Nucleus accumbens (tissue), 56 donors: ENCODE measurements around the gene SLC16A9.
"Not testable (repeated sequence)": the region's sequence is repeated elsewhere in the genome, so short reads cannot be mapped to it uniquely, and the experiment has no call there.

Experiments
- DNase-seq, 56 donors: peaks; one replicate each; lab custom pipeline; 2025; lab: John Stamatoyannopoulos, UW

The SLC16A9 gene

DNA sequence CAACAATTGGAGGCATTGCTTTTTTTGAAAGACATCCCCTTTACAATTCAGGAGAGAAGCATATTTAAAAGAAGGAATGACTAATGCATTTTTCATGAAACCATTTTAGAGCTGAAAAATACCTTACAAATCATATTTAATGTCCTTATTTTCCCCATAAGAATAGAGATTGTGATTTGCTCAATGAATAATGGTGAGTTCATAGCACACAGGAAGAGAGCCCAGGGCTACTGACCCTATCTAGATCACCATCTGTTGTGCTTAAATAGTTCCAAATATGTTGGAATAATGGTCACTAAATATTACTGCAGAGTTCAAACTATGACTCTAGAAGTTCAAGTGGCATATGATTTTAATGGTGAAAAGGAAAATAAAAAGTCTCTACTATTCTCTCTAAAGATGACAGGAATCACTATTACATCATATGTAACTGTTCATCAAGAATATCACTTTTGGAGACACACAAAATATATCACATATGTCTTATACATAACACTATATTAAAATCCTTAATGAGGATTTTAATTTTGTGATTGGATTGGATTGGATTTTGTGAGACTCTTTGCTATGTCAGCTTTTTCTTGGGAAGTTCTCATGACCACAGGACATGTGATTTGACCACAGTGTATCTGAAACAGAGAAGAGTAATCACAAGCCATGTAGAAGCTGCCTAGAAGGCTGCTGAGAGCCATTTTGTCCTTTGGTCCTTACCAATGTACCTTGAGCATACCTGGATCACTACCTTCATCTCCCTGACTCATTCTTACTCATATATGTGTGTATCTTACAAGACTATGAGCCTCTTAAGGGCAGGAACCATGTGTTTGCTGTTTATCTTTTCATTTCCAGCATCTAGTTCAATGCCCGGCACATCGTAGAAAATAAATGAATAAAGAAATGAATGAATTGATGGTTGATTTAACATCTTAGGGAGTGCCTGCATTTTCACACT, 26.4 kb downstream of the SLC16A9 start:
- DNase-seq, result no peak

DNA sequence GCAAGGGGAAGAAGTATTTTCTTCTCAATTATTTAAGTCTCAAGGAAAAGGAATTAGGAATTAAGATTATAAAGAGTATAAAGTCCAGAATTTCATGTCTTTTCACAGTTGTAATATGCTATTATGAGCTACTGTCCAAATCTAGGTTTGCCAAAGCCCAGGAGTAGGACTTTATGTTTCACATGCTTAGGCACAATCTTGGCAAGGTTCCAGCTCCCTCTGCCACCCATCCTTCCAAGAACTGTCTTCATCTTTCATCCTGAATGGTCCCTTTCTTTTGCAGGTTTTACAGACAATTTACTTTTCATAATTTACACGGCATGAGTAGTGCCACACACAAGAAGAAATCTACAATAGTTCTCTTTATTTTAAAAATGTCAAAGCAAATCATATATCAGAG, 29.5 kb downstream of the SLC16A9 start:
- DNase-seq, result no peak

DNA sequence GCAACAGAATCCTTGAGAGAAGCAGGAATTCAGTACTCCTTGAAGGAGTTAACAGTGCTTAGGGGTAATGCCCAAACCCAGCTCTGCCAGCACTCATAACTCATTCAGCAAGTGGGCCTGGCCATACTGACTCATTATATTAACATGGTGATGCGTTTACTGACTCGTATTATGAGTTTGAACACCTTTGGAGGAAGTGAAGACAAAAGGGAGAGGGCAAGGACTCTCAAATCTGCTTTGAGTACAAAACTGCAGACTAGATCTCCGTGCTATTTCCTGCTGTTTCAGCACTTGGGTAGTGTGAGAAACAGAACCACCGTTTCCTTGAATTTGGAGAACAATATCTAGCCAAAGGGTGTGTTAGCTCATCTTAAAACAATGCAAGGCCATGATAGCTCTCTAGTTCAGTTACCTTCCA, 30.8 kb downstream of the SLC16A9 start:
- no peak for DNase-seq

DNA sequence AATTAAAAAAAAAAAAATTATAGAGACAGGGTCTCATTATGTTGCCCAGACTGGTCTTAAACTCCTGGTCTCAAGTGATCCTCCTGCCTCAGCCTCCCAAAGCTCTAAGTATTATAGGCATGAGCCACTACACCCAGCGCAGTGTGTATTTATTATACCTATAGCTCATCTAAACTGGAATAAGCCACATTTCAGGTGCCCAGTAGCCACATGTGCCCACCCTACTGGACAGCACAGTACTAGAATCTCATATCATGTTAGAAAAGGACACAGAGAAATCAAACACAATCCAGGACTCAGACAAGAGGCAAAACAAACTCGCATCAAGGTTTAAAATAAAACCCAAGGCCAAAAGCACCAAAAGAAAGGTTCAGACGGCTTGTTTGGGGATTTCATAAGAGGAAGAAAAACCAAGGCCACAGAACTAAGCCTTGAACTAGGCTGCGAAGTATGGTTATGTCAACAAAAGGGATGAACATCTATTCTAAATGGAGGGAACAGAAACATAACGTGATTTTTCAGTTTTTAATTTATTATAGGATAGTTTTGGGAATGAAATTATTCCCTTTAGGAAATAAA, 32.3 kb downstream of the SLC16A9 start:
- no peak for DNase-seq

DNA sequence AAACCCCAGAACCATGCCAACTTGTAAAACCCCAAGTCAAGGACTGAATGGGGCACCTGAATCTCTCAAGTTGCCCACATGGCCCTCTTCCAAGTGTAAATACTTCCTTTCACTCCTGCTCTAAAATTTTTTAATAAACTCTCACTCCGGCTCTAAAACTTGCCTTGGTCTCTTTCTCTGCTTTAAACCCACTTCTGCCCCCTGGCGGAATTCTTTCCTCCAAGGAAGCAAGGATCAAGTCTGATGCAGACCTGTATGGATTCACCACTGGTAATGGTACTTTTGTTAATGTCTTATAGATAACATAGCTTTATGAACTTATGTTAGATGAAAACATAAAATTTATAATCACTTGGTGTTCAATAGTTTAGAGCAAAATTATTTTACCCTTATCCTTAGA, 33.8 kb downstream of the SLC16A9 start:
- DNase-seq, result no peak

DNA sequence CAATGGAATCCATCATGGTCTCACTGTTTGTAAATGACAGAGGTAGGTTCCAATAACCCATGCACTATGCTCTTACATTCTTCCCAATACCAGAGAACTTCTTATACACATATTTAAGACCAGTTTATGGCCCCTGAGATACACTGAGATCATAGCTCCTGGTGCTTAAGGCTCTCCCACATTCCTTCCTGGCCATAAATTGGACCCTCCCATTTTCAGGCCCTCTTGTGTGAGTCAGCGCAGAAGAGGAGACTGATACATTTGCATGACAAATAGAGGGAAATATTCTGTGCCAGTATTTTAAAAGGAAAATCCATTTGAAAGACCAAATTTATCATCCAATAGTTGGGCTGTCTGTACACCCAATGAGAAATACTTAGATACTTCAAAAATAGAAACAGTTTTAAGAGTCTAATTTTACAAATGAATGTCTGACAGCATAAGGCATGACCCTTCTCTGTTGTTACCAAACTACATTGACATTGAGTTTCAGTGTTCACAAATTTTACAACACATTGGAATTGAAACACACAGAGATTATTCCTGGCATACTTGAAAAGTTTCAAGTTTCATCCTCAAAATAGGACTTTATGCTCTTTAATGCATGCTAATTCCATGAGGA, 35.3 kb downstream of the SLC16A9 start:
- DNase-seq, result no peak

DNA sequence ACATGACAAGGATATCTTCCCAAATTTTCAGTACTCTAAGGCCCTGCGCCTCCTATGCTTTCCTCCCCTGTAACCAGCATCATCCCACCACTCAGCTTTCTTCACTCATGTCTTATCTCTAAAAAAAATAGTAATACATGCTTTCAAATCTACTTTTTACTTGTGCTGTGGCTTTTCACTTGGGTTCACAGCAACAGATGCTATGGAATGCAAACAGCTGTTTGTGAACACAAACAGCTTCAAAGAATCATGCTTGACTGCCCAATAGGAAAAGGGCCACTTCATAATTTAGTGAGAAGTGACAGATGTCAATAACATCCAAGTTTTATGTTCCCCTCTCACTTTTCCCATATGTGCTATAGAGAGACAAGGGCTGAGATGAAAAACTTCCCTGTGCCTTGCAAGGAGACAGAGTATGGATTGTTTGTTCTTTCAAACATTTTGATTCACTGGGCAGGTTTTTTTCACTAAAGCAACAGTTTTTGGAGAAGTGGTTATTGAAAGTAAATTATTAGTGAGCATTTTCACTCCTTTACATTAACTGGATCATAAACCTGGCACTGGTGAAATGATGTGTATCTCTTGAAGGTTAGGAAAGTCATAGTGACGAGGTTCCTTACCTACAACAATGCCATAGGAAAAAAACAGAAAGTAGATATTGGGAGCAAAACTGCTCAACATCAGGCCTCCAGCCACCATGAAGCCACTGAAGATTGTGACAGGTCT, 37.3 kb downstream of the SLC16A9 start:
- no peak for DNase-seq

DNA sequence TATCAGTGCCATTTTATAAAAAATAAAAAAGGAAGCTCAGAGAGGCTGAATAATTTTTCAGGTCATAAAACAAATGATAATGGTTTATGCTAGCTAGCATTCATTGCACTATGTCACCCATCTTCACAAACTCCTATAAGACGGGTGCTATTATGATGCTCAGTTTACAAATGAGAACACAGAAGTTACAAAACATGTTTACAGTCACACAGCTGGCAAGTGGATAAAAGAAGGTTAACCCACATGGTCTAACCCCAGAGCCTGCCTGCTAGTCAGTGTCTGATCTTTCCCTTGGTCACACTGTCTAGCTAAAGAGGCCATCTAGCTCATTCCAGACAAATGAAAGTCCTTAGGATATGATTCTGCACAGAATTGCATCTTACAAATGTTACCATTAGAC, 39.4 kb downstream of the SLC16A9 start:
- no peak for DNase-seq

DNA sequence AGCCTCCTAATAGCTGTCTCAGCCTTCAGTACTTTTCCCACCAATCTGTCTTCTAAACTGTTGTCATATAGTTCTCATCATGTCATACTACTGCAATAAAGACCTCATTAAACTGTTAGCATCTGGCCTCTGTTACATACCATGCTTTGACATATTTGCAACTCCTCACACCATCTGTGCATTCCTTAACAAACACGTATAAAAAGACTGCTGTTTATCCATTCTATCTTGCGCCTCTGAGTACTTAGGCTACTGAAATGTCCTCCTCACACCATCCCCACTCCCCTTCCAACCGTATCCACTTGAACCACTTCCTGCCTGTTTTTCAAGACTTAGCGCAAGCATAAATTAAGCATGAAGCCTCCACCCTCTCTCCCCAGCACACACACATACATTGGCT, 41.6 kb downstream of the SLC16A9 start:
- DNase-seq, result no peak

DNA sequence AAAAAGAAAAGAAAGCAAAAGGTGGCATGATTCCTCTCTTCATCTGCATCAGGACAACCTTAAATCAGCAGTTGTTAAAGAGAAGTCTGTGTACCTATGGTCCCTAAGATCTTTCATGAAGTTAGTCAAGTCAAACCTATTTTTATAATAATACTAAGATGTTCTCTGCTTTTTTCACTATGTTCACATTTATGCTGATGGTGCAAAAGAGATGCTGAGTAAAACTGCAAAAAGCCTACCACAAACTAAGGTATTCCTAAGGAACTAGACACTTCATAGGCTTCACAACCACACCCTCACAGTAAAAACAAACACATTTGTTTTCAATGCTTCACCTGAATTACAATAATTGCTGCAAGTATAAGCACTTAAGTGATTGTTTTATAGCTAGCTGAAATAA, 43.3 kb downstream of the SLC16A9 start:
- DNase-seq, result no peak

DNA sequence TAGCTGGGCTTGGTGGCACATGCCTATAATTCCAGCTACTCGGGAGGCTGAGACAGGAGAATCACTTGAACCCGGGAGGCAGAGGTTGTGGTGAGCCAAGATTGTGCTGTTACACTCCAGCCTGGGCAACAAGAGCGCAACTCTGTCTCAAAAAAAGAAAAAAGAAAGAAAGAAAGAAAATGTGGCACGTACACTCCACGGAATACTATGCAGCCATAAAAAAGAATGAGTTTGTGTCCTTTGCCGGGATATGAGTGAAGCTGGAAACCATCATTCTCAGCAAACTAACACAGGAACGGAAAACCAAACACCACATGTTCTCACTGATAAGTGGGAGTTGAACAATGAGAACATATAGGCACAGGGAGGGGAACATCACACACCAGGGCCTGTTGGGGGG, 46.4 kb downstream of the SLC16A9 start:
- DNase-seq, result not testable (repeated sequence)

DNA sequence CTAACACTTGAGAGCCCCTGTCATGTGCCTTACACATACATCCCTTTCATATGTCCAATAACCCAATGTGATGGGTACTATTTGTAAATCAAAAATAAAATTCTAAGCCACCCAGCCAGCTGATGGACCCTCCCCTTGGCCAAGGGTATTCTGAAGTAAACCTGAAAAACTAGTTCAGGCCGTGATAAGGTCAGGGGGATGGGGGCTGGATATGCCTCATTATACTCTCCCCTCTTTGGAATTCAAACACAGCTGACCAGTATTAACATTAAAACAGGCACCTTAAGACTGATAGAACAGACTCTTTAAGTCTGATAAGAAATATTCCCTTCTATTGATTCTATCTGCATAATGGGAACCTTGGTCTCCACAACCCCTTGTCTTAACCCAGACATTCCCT, 51.9 kb downstream of the SLC16A9 start:
- DNase-seq, result no peak

DNA sequence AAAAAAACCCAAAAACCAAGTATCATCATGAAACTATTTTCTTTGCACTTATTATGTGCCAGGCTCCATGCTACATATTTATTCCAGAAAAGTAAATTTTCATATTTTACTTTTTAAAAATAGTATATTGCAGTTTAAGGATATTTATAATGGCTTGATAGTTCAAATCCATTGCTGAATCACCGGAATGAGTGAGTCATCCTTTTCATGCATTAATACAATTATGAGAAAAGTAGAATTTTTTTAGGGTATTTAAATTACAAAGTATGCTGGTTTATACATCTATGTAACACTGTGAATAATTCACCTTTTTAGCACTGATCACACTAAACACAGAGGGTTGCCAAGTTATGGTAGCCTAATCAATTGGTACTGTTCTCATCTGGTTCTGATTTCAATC, 54.3 kb downstream of the SLC16A9 start:
- no peak for DNase-seq

DNA sequence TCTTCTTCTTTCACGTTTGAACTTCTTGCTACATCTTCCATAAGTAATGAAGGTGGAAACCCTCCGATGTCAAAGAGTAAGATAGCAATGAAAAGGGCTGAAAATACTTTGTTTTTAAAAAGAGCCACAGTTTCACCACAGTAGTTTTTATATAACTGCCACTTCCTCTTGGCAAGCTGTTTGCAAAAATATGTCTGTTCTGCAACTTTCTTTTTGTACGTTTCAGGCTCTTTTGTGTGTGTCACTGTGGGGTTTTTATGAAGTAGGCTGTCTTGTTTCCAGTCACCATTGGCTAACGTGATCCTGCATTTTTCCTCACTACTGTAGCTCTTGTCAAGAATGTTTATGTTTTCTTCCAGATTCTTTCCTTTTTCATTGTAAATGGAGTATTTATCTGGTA, 55.6 kb downstream of the SLC16A9 start:
- DNase-seq, result no peak

DNA sequence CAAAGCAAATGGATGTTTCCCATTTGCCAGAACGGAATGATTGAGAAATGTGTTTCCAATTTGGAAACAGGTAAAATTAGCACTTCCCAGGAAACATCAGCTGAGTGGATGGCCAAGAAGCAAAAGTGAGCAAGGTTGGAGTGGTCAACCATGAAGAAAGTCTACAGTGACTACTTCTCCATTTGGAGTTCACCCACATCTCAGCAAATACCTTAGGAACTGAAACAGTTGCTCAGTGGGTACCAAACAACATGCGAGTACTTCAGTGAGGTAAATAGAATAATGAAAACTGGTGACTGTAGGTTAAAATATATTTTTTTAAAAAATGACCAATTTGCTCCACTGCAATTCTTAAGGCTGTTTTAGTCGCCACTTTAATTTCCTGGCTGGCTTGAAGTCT, 57.7 kb downstream of the SLC16A9 start:
- no peak for DNase-seq

DNA sequence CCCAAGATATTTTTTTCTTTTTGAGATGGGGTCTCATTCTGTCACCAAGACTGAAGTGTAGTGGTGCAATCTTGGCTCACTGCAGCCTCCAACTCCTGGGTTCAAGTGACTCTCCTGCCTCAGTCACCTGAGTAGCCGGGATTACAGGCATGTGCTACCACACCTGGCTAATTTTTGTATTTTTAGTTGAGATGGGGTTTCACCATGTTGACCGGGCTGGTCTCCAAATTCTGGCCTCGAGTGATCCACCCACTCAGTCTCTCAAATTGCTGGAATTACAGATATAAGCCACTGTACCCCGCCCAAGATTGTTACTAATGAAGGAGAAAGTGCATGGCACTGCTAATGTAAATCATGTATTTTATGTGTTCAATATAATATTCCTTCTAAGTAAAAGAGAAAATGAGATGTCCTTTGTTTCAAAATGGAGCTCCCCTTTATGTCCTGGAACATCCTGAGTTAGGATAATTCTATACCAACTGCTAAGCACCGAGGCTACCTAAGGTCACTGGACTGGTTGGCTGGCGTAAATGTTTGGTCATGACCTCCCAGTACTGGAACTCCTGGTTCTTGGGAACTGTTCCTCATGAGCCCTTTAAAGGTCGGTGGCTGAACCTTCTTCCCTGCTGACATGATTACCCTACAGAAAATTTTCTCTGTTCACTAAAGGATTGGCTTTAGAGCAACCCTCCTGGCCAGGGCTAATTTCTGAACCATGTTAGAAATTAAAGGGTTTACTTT, 59.9 kb downstream of the SLC16A9 start:
- no peak for DNase-seq

DNA sequence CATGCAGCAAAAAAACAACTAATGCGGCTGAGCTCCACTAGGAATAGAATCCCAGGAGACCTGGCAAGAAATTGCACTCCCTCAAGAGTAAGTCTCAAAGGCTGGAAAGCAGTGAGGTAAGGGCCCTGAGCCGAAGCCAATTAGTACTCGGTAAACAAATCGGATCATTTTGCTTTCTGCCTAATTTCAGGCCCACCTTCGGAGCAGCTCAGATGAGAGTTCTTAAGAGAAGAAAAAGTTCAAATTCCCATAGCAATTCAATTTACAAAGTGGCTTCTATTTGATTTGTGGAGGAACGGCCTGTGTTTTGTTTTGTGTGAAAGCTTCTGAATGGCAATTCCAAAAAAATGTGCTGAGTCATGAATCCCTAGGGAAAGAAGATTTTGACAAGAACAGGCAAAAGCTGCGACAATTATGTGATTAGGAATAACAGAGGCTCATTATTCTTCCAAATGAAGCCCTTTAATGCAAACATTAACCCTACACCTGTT, 60.9 kb downstream of the SLC16A9 start:
- peak in 18 of 56 donors; percentile 2 to 64 (median 18) for DNase-seq

DNA sequence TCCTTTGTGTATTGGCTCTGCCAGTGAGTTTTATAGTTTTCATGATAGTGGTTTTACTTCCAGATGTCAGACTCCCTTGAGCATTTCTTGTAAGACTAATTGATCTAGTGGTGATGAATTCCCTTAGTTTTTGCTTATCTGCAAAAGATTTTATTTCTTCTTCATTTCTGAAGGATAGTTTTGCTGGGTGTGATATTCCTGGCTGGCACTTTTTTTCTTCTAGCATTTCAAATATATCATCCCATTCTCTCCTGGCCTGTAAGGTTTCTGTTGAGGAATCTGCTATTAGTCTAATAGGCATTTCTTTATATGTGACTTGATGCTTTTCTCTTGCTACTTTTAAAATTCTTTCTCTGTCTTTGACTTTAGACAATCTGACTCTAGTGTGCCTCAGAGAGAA, 64.8 kb downstream of the SLC16A9 start:
- DNase-seq, result no peak

DNA sequence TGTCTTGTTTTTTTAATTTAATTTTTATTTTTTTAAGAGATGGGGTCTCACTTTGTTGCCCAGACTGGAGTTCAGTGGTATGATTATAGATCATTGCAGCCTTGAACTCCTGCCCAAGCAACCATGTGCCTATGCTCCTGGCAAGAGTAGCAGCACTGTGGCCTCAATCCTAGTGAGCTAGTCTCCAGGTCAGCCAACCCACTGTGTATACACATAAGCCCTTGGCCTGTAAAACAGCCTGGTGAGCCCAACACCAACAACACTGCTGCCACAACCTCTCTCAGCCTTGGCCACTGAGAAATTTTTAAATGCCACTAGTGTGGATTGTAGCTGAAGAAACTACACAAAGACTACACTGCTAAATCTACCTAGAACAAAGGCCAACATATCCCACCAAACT, 68.0 kb downstream of the SLC16A9 start:
- DNase-seq, result not testable (repeated sequence)
